Measurements from ENCODE around the gene GREB1L. TPM values are rescaled to one million over a fixed set of nuclear protein-coding genes. Genes with fewer than 3 reads are reported as not detected.

GREB1L gene
- polyA plus RNA-seq, 1 donor (not counting 4 experiments of a cell fraction or from before 2014, with no cell fraction given): 5.5 TPM

- Histone ChIP-seq H4K20me1 (ENCODE audit: control insufficient read depth, extremely low read depth, insufficient read depth, low read length) (no peaks in the 10 kb centered on the region), H3K9ac (ENCODE audit: control insufficient read depth, extremely low read depth, insufficient read depth, low read length) (no peak overlapping the region), H3K9me1 (ENCODE audit: control insufficient read depth, extremely low read depth, insufficient read depth, low read length) (no peaks in the 10 kb centered on the region), H3K36me3 (ENCODE audit: control insufficient read depth in 2 of 2, extremely low read depth in 1 of 2, insufficient read depth in 2 of 2, low read length in 2 of 2) (no peaks in the 10 kb centered on the region), H3K79me2 (ENCODE audit: control insufficient read depth, insufficient read depth, low read length) (no peaks in the 10 kb centered on the region), H3K4me3 (ENCODE audit: control insufficient read depth in 2 of 3, extremely low read depth in 1 of 3, insufficient read depth in 2 of 3, low read depth in 1 of 3, low read length in 3 of 3) (no peak overlapping the region), H2AFZ (ENCODE audit: control insufficient read depth, low read length) (no peak overlapping the region), H3K4me2 (ENCODE audit: control insufficient read depth, extremely low read depth, insufficient read depth, low read depth, low read length) (no peak overlapping the region), H3K9me3 (ENCODE audit: control insufficient read depth, low read depth, low read length) (no peaks in the 10 kb centered on the region), H3K27me3 (ENCODE audit: control insufficient read depth, extremely low read depth, insufficient read depth, low read length) (no peaks in the 10 kb centered on the region), H3K4me1 (ENCODE audit: control insufficient read depth, extremely low read depth, insufficient read depth, low read length) (no peaks in the 10 kb centered on the region), H3K27ac (ENCODE audit: control insufficient read depth, insufficient read depth, low read length) (no peak overlapping the region)
- dilution Hi-C loops (cut with MboI; ENCODE audit: extremely low pct_ligation_motif_present, low sequenced_read_pairs): no loop called here
- FAIRE-seq: no peak
- no peak for DNase-seq (ENCODE audit: low read depth, low spot score)
- TF ChIP-seq CTCF (optimal IDR thresholded peaks at IDR 0.05 in 1 of 3, IDR thresholded peaks at IDR 0.05 in 1 of 3, conservative IDR thresholded peaks at IDR 0.05 in 1 of 3; ENCODE audit: extremely low read depth in 1 of 3, insufficient read depth in 2 of 3, low read length in 3 of 3) (no peak), EZH2 (IDR thresholded peaks at IDR 0.05; ENCODE audit: low read length) (no peak)
These were observed 212.7 kb downstream of the GREB1L start for GRCh38 chr18:21454725-21455124.

GRCh38 chr18:21456428-21457178 is 214.6 kb downstream of the GREB1L start:
- H3K27ac ChIP-seq (ENCODE audit: control insufficient read depth, insufficient read depth, low read length): no peak overlapping the region
- H3K4me1 ChIP-seq (ENCODE audit: control insufficient read depth, extremely low read depth, insufficient read depth, low read length): no peaks in the 10 kb centered on the region
- H3K27me3 ChIP-seq (ENCODE audit: control insufficient read depth, extremely low read depth, insufficient read depth, low read length): no peaks in the 10 kb centered on the region
- no peaks in the 10 kb centered on the region for H3K79me2 ChIP-seq (ENCODE audit: control insufficient read depth, insufficient read depth, low read length)
- dilution Hi-C loops (cut with MboI; ENCODE audit: extremely low pct_ligation_motif_present, low sequenced_read_pairs): no loop called here
- no peaks in the 10 kb centered on the region for H3K36me3 ChIP-seq (ENCODE audit: control insufficient read depth in 2 of 2, extremely low read depth in 1 of 2, insufficient read depth in 2 of 2, low read length in 2 of 2)
- H2AFZ ChIP-seq (ENCODE audit: control insufficient read depth, low read length): no peak overlapping the region
- no peak overlapping the region for H3K9ac ChIP-seq (ENCODE audit: control insufficient read depth, extremely low read depth, insufficient read depth, low read length)
- FAIRE-seq (no peak), DNase-seq (ENCODE audit: low read depth, low spot score) (no peak)
- no peak overlapping the region for H3K4me3 ChIP-seq (ENCODE audit: control insufficient read depth in 2 of 3, extremely low read depth in 1 of 3, insufficient read depth in 2 of 3, low read depth in 1 of 3, low read length in 3 of 3)
- H3K9me3 ChIP-seq (ENCODE audit: control insufficient read depth, low read depth, low read length): no peaks in the 10 kb centered on the region
- H3K9me1 ChIP-seq (ENCODE audit: control insufficient read depth, extremely low read depth, insufficient read depth, low read length): no peaks in the 10 kb centered on the region
- no peaks in the 10 kb centered on the region for H4K20me1 ChIP-seq (ENCODE audit: control insufficient read depth, extremely low read depth, insufficient read depth, low read length)
- no peak overlapping the region for H3K4me2 ChIP-seq (ENCODE audit: control insufficient read depth, extremely low read depth, insufficient read depth, low read depth, low read length)
- TF ChIP-seq CTCF (optimal IDR thresholded peaks at IDR 0.05 in 1 of 3, IDR thresholded peaks at IDR 0.05 in 1 of 3, conservative IDR thresholded peaks at IDR 0.05 in 1 of 3; ENCODE audit: extremely low read depth in 1 of 3, insufficient read depth in 2 of 3, low read length in 3 of 3): no peak
- no peak for TF ChIP-seq EZH2 (IDR thresholded peaks at IDR 0.05; ENCODE audit: low read length)

Data from keratinocyte (primary cell).